Inflammatory macrophage treated with lipopolysaccharide for 4 hours (primary cell): ENCODE measurements around the gene EID2B.

Source experiments
- DNase-seq: peaks from one replicate; pipeline ENCODE4 v3.0.0-alpha.2; 2020

EID2B gene, protein sequence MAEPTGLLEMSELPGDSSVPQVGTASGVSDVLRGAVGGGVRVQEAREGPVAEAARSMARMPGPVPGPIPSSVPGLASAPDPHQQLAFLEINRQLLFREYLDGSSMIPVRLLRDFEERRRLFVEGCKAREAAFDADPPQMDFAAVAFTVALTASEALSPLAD

DNA sequence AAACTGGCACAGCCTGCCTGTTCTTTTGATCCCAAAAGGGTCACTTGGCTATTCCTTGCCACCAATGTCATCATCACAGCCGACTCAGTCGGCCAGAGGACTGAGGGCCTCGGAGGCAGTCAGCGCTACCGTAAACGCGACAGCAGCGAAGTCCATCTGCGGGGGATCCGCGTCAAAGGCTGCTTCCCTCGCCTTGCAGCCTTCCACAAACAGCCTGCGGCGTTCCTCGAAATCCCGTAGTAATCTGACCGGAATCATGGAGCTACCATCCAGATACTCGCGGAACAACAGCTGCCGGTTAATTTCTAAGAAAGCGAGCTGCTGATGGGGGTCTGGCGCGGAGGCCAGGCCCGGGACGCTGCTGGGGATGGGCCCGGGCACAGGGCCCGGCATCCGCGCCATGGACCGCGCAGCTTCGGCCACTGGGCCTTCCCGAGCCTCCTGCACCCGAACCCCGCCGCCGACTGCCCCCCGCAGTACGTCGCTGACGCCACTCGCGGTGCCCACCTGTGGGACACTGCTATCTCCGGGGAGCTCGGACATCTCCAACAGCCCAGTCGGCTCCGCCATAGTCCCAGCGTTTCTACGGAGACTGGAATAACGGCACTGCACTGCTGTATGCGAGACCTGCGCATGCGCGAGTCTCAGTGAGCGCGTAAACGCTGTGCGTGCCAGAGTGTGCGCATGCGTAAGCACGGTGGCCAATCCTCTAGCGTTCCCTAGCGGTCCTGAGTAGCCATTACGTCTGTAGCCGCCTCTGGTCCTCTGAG, at the start of gene EID2B:
Gene EID2B, minus strand, starts transcription at position 620 of the 770 bp plus-strand sequence. Its CDS starts 50 bp downstream, at position 570.
- peak; percentile 97 for DNase-seq

DNA sequence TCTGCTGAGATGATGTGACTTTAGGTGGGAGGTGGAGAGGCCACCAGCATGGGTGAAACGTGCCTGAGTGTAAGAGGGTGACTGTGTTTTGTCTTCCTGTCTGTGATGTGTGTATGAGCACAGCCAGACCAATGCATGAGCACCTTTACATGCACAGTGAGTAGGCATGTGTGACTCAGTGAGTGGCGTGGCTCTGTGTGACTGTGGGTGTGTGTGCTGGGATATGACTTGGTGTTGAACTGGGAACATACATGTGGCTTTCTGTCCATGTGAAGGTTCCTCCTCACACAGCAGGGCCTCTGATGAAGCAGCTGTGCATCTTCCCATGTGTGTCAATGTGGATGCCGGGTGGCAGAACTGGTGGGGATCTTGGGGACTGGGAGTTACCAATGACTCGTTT, 49.8 kb upstream of the EID2B start:
- DNase-seq: no peak

DNA sequence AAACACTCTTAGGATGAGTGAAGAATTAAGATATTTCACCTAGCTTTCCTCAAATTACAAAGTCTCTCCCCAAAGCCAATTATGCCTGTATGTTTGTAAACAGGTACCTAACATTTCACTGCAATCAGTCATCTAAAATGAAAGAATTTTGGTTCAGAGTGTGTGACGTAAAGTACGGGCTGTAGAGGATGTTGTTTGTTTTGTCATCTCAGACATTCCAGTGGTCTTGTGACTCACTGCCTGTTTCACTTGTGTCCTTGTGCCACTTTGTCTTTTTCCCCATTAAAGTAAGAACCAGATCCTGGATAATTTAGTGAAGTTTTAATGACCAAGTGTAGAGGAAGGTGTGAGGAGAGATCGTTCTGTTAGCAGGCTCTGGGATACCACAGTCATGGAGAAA, 36.0 kb upstream of the EID2B start:
- peak; percentile 34 for DNase-seq

DNA sequence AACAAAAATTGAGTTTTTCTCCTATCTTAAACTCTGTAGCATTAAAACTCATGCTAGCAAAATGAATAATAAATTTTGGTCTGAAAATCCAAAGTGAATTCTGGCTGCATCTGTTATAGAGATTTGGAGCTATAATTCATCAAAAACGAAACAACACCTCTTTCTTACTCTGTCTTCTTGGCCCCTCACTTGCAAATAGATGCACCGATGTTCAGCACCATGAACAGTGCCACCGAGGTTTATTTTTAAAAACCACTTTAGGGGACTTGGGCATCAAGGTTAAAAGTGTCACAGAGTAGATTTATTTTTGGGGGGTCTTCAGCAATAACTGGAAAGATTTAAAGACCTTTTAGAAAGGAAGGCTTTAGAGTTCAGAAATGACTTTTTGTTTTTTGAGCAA, 33.4 kb upstream of the EID2B start:
- DNase-seq: no peak

DNA sequence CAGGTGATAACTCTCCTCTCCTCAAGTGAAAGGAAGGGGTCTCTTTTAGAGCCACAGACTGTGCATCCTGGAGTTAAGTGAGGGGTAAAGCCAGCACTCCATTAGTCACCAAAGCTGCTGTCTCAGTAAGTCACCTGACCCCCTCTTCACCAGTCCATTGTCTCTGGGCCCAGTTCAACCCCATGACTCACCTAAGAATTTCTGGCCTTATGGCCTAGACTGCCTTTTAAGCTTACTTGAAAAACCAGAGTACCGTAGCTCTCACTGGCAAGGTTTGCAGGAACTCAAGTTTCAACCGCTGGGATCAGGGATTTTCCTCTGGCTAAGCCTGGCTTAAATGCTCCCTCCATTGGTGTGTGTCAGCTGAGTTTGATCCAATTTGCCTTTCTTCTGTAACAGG, 30.8 kb upstream of the EID2B start:
- no peak for DNase-seq

DNA sequence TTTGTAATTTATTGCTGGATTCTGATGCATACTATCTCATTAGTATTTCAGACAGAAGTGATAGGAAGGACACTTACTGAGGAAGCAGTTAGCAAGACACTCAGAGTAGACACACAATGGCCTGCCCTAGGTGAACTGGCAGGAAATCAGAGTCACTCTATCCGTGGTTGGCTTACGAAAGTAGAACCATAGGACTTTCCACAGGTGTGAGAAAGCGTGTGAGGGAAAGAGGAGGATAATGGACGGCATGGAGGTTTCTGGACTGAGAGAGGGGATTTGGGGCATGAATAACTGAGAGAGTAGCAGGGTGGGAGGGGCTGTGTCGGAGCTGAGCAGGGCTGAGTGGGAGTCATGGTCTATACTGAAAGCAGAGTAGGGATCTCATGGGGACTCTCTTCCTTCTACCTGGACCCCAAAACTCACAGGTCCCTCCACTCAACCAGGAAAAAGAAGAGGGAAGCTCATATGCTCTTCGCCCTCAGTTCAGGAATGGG, 26.0 kb upstream of the EID2B start:
- DNase-seq: no peak

DNA sequence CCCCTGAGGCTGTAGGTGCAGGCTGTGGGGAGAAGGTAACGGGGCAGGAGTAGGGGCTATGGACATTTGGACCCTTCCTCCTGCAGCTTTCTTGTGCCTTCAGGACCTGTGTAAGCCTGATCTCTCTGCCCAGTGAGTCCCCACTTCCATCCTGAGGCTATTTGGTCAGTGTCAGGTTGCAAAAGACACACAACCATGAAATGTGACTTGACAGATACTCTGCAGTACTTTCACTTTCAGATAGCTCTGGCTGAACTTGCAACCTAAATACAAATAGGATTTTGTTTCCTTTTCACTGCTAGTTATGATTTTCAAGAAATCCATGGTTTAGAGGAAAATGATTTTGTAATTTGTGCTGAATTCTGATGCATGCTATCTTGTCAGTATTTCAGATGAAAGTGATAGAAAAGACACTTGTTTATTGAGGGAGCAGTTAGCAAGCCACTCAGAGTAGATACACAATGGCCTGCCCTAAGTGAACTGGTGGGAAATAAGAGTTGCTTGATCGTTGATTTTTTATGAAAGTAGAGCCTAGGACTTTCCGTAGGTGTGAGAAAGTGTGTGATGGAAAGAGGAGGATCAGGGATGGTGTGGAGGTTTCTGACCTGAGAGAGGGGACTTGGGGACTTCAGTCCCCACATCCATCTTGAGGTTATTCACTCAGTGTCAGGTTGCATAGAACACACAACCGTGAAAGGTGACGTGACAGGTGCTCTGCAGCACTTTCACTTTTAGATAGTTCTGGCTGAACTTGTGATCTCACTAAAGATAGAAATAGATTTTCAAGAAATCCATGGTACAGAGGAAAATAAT, 25.4 kb upstream of the EID2B start:
- peak; percentile 91 for DNase-seq

DNA sequence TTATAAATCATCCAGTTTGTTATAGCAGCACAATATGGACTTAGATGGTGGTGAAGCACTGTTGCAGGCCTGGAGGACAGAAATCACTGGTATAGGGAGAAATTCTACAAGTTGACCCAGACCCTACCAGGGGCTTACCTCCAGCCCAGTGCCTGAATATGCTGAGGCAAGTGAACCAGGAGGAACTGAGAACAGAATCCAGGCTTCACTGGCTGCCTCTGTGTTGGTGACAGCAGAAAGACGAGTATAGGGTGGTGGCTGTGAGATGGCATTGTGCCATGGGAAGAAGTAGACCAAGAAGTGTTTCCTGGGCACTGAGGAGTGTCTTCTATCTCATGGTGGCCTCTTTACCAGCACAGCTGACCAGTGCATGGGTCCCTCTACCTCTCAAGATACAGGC, 23.2 kb upstream of the EID2B start:
- no peak for DNase-seq

DNA sequence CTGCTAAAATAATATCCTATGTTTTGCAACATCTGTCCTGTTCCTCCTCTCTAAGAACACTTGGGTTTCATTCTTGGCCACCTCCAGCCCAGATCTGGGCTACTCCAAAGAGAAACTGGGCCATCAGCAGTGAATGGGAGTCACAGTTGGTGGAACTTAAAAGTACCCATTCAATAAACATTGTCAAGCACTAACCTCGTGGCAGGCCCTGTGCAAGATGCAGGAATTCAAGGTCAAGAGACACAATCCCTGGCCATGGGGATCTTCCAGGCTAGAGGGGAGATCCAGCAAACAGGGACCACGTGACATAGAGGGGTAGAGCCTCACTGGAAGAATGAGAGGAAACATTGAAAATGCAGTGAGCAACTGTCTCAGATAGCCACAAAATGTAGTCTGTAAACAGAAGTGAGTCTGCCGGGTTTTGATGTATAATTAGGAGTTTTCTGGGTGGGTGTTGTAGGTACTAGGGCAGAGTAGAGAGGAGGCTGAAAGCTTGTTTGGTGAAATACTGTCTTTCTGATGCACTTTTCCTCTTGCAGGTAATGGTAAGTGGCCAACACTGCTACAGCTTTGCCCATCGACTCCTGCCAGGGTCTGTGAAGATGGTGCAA, 22.2 kb upstream of the EID2B start:
- peak; percentile 31 for DNase-seq

DNA sequence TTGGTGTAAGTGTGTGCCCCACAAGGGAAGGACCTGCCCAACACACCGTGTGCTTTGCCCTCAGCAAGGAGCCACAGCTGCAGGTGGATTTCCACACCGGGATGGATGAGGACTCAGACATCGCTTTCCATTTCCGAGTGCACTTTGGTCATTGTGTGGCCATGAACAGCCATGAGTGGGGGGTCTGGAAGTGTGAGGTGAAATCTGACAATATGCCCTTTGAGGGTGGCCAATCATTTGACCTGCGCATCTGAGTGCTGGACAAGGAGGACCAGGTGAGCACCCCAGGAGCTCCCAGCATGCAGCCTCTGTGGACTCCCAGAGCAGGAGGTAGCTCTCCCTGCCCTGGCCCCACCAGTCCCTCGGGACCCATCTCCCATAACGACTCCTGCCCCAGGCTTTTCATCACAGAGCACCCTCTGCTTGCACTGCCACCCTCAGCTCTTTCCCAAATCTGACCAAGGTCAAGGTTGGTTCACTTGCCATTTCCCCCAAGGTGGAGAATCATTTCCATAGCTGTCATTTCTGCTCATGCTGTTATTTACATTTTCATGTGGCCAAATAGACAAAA, 20.5 kb upstream of the EID2B start:
- DNase-seq: no peak

DNA sequence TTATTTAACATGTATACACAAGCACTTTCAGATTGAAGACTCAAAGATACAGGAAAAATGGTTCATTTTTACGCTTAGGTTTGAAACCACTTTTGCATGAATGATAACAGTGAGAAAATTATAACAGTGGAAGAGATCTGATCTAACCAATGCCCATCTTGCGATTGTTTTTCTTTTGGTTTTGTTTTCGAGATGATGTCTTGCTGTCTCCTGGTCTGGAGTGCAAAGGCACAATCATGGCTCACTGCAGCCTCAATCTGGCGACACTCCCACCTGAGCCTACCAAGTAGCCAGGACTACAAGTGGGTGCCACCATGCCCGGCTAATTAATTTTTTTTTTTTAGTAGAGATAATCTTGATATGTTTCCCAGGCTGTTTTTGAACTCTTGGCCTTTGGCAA, 17.5 kb upstream of the EID2B start:
- no peak for DNase-seq

DNA sequence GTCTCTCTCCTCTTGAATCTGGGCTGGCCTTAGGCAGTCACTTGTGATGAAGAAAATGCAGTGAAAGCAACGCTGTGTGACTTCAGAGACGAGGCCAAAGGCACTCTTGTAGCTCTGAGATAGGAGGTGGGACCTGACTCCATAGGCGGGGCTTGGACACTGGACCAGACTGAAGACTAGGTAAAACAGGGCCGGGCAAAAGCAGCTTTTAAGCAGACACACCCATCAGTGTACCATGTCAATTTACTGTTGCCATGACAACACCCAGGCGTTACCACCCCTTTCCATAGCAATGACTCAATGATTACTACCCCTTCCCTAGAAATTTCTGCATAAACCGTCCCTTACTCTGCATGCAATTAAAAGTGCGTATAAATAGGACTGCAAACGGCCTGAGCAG, 13.9 kb upstream of the EID2B start:
- no peak for DNase-seq

DNA sequence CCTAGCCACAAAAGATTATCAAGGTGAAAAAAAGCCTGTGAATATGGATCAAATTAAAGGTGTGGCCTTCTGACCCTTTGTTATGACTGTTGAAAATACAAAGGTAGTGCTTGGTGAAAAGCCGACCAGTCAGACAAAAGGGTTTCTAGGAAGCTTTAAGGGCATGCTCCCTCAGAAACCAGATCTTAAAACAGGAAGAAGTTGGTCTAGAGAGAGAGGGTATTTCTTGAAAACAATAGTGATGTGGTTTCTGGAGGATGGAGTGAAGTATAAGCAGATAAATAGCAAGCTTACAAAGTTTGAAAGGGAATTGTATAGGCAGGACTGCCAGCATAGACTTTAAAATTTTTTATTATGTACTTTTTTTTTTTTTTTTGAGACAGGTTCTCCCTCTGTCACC, 12.3 kb upstream of the EID2B start:
- DNase-seq: no peak

DNA sequence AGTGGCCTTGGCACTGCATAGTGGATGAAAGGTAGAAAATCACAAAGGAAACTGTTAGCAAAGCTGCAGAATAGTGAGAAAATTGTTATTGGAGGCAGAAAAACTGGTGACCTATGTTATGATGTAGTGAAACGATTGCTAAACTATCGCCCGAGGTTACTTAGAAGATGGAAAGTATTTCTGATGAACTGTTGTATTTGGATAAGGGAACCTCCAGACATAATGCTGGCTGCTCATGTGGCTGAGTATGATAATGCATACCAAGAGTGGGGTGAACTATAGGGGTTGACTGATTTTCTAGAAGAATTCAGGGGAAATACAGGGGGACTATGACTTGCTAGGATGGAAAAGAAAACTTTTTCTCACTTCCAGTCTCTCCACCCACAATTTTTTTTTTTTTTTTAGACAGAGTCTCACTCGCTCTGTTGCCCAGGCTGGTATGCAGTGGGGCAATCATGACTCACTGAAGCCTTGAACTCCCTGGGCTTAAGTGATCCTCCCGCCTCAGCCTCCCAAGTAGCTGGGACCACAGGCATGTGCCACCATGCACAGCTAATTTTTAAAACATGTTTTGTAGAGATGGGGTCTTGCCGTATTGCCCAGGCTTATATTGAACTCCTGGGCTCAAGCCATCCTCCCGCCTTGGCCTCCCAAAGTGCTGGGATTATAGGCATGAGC, 11.7 kb upstream of the EID2B start:
- peak; percentile 38 for DNase-seq

DNA sequence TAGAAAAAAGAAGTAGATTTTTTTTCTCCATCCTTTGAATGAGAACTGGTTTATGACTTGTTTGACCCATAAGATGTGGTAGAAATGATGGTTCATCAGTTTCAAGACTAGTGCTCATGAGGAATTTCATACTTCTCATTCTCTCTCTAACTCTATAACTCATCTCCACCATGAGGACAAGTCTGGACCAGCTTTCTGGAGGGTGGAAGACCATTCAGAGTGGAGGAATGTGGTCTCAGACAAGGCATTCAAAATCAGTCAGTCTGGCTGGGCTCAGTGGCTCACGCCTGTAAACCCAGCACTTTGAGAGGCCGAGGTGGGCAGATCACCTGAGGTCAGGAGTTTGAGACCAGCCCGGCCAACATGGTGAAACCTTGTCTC, 10.8 kb upstream of the EID2B start:
- DNase-seq: no peak

DNA sequence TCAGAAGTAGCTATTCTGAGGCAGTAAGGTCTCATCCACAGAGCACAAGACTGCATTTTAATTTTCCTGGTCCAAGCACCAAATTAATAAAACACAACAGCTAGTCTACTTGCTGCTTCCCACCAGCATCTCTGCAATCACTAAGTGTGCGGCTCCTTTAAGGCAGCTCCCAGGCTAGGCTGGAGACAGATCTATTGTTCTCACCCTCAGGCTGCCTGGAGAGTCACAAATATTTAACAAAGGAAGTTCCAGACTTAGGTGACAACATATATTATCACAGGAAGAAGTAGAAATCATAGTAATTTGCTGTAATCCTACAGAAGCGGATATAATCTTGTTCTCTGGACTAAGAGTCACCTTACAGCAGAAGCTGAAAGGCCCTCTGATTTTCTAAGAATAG, 9.6 kb upstream of the EID2B start:
- DNase-seq: no peak

DNA sequence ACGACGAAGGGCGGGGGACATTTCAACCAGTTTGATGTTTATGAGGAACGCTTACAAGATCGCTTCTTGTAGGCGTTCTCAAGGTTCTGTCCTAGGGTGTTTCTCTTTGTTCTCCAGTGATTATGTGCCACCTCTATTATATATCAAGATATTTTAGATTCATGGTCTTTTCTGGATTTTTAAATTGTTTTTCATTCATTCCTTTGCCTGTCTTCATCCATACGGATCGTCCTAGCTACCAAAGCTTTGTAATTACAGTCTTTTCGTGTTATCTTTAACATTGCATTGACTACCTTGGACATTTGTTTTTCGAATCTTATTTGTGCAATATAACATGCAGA, 7.7 kb upstream of the EID2B start:
- DNase-seq: no peak

DNA sequence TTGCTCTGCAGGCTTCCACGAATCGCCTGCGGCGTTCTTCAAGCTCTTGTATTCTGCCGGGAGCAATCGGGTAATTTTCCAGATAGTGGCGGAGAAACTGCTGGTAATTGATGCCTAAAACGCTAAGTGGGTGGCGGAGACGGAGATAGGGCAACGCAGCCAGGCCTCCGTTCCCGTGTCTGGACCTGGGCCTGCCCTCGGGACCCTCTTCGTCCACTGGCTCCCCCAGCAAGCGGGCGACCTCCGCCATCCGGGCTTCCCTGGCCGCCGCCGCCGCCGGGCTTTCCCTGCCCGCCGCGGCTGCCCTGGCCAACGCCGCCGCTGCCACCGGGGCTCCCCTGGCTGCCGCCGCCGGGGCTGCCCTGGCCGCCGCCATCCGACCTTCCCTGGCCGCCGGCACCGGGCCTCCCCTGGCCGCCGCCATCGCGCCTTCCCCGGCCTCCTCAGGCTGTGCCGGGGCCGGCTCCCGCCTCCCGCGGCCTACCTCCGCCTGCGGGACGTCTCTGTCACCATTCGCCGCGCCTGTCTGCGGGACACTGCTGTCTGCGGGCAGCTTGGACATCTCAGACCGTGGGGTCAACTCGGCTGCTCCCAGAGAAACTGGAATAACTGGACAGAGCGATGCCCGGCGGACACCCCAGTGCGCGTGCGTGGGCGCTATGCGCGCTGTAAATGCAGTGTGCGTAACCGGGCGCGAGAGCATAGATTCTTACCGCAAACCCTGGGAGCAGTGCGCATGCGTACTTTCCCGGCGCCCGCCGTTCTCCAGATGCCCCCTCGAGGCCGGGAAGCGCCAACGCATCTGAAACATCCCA, 7.1 kb upstream of the EID2B start, which contains the start of gene EID2:
Gene EID2, minus strand, starts transcription at position 644 of the 815 bp plus-strand sequence. Its CDS starts 82 bp downstream, at position 562.
- DNase-seq: peak; percentile 97

DNA sequence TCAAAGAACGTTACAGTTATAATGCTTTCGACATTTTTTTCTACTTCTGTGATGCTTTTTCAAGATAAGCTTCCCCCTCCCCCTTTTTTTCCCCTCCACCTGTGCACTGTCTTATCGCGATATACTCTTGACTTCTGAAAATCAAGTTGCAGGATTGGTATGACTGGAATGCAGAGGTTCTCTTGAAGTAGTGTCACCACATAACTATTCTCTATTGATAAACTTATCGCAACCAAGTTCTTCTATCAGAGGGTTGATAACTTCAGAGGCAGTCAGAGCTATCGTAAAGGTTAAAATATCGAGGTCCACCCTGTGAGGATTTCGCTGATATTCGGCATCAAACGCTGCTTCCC, 6.5 kb upstream of the EID2B start:
- no peak for DNase-seq

DNA sequence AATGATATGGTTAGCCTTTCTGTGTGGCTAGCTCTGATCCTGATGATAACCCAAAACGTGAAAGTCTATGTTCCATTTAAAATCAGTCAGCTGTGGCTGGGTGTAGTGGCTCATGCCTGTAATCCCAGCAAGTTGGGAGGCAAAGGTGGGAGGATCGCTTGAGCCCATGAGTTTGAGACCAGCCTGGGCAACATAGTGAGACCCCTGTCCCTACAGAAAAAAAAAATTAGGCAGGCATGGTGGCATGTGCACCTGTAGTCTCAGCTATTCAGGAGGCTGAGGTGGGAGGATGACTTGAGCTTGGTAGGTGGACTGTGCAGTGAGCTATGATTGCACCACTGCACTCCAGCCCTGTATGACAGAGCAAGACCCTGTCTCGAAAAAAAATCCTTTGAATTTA, 1.1 kb upstream of the EID2B start:
- no peak for DNase-seq

DNA sequence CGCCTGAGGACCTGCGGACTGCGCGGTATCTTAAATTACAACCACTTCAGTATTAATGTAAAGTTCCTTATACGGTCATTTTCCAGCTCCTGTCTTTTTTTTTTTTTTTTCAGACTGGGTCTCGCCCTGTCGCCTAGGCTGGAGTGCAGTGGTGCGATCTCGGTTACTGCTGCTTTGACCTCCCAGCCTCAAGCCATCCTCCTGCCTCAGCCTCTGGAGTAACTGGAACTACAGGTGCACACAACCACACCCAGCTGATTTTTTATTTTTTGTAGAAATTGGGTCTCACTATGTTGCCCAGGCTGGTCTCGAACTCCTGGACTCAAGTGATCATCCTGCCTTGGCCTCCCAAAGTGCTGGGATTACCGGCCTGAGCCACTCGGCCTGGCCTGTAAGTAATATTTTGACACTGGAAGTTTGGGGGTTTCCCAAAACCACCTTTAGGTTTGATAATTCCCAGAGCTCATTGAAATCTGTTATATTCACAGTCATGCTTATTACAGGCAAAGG, 406 bp upstream of the EID2B start:
- no peak for DNase-seq
